HFF-Myc (cell line): ENCODE measurements around the gene KIF19.

Experiments
- DNase-seq: peaks from one replicate; pipeline ENCODE4 v3.0.0-alpha.2; 2011; ENCODE audit warnings: low read depth; ENCODE audit errors: extremely low read depth
- H3K4me3 ChIP-seq: replicated peaks from 2 replicates; pipeline ENCODE4 v1.5.1; 2011; ENCODE audit warnings: low read depth, mild to moderate bottlenecking, control low read depth, low read length
- CTCF ChIP-seq: IDR thresholded peaks from 2 replicates; pipeline ENCODE4 v1.5.1; 2012; ENCODE audit warnings: mild to moderate bottlenecking, low read depth, low read length, control low read depth; ENCODE audit errors: missing control alignments

The KIF19 gene

GRCh38 chr17:74385201-74385600 lies 59.2 kb downstream of the KIF19 start:
- no peak for DNase-seq
- H3K4me3 ChIP-seq, result no peak overlapping the region
- TF ChIP-seq CTCF, result no peak

GRCh38 chr17:74386386-74386785 lies 60.4 kb downstream of the KIF19 start:
- no peak overlapping the region for H3K4me3 ChIP-seq
- no peak for DNase-seq
- no peak for TF ChIP-seq CTCF

- TF ChIP-seq CTCF, result no peak
- DNase-seq, result no peak
- H3K4me3 ChIP-seq, result no peak overlapping the region
Measured at GRCh38 chr17:74387365-74388218, 61.6 kb downstream of the KIF19 start.

GRCh38 chr17:74389084-74389753 lies 63.2 kb downstream of the KIF19 start:
- H3K4me3 ChIP-seq, result no peak overlapping the region
- DNase-seq, result no peak
- TF ChIP-seq CTCF, result no peak

- DNase-seq, result no peak
- no peak for TF ChIP-seq CTCF
- no peak overlapping the region for H3K4me3 ChIP-seq
Measured at GRCh38 chr17:74389937-74390679, 64.1 kb downstream of the KIF19 start.

DNA sequence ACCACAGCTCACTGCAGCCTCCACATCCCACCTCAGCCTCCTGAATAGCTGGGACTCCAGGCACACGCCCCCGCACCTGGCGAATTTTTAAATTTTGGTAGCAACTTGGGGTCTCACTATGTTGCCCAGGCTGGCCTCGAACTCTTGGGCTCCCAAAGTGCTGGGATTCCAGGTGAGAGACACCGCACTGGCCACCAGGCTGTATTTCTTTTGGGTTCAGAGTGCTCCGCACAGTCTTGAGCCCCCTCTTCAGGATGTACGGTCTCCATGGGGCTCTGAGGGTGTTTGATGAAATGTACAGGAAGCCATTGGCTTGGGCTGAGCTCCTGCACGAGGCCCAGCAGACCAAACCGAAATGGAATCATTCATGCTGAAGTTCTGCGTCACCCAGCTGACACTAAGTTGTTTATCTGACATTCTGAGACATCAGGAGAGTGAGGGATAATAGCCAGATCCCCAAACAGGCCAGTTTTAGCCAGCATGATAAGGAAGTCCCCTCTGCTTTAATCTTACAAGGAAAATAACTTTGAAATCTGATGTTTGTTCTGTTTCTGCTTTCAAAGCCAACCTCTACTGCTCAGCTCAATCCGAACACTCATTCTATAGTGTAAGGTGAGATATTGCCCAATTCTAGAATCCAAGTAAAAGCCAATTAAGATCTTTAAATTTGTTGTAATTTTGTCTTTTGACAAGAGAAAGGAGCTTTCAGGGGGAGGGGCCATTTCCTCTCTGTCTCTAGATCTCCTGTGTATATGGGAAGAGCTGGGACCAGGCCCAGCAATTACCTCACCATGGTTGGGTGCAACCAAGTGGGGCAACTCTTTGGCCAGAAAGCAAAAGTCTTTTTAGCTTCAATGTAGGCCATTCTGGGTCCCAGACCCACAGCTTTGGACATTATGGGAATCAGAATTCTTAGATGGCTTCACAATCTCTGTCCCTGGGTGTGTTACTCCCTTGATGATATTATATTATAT lies 64.9 kb downstream of the KIF19 start:
- TF ChIP-seq CTCF, result no peak

More for the DNA sequence above, 64.9 kb downstream of the KIF19 start:
- H3K4me3 ChIP-seq, result no peak overlapping the region
- DNase-seq, result no peak
